OCI-LY7 (cell line): ENCODE measurements around the gene C19orf85. TPM values are rescaled to one million over a fixed set of nuclear protein-coding genes. Genes with fewer than 3 reads are reported as not detected.

Experiments used
- BruUV-seq: library from RNA; stranded (reverse); fragments of 400-500 nt; replicated peaks from 2 replicates; lab custom pipeline; 2021; lab: Mats Ljungman, UMichigan
- CTCF ChIA-PET: fragments of 300-600 bp; sonication (Branson Sonifier 250); formaldehyde crosslinking; loops from one replicate; lab custom pipeline; 2022; ENCODE audit warnings: antibody characterized with exemption; ENCODE audit not compliant: unreplicated experiment; lab: Charles Lee
- POLR2A ChIA-PET: fragments of 300-600 bp; sonication (Branson Sonifier 250); formaldehyde crosslinking; loops from one replicate; lab custom pipeline; 2022; ENCODE audit warnings: antibody characterized with exemption; lab: Charles Lee
- DNase-seq: peaks from one replicate; pipeline ENCODE4 v3.0.0-alpha.2; 2015; ENCODE audit warnings: low spot score
- H2AFZ ChIP-seq: fragments of 200-600 bp; sonication (generic), shearing (Covaris generic); 2 replicates; pipeline ENCODE4 v1.6.1; 2014; ENCODE audit warnings: mild to moderate bottlenecking, antibody characterized with exemption, low read length, moderate library complexity
- H3K27ac ChIP-seq: fragments of 200-600 bp; sonication (generic); 2 replicates; pipeline ENCODE4 v1.5.1; 2014; ENCODE audit warnings: mixed run types, low read depth, mild to moderate bottlenecking, moderate library complexity, low read length, inconsistent platforms; ENCODE audit not compliant: poor library complexity, severe bottlenecking
- H3K36me3 ChIP-seq: fragments of 200-600 bp; sonication (generic); 2 replicates; pipeline ENCODE4 v1.6.1; 2014; ENCODE audit warnings: mild to moderate bottlenecking, antibody characterized with exemption, low read length, moderate library complexity, mixed read lengths; ENCODE audit not compliant: insufficient read depth
- H3K4me1 ChIP-seq: fragments of 200-600 bp; sonication (generic); 2 replicates; pipeline ENCODE4 v1.5.1; 2014; ENCODE audit warnings: mild to moderate bottlenecking, low read length; ENCODE audit not compliant: insufficient read depth, poor library complexity, severe bottlenecking
- H3K4me2 ChIP-seq: fragments of 200-600 bp; sonication (generic); 2 replicates; pipeline ENCODE4 v1.6.1; 2014; ENCODE audit warnings: mild to moderate bottlenecking, low read length
- H3K4me3 ChIP-seq: fragments of 200-600 bp; sonication (generic); 2 replicates; pipeline ENCODE4 v1.5.1; 2014; ENCODE audit warnings: mild to moderate bottlenecking, low read depth, low read length; ENCODE audit not compliant: poor library complexity, severe bottlenecking
- H3K79me2 ChIP-seq: fragments of 200-600 bp; sonication (generic); 2 replicates; pipeline ENCODE4 v1.6.1; 2016; ENCODE audit warnings: low read depth, mild to moderate bottlenecking, low read length, moderate library complexity, mixed read lengths; ENCODE audit not compliant: insufficient read depth
- H3K9me2 ChIP-seq: fragments of 200-600 bp; sonication (generic); 2 replicates; pipeline ENCODE4 v1.6.1; 2016; ENCODE audit warnings: mild to moderate bottlenecking, low read length, mixed read lengths; ENCODE audit not compliant: insufficient read depth
- H3K9me3 ChIP-seq: fragments of 200-600 bp; sonication (generic); 2 replicates; pipeline ENCODE4 v1.6.1; 2014; ENCODE audit warnings: mild to moderate bottlenecking, mixed run types, low read length, mixed read lengths
- H4K20me1 ChIP-seq: fragments of 200-600 bp; sonication (generic); 2 replicates; pipeline ENCODE4 v1.6.1; 2014; ENCODE audit warnings: mild to moderate bottlenecking, antibody characterized with exemption, low read length, moderate library complexity, mixed read lengths; ENCODE audit not compliant: insufficient read depth
- EZH2phosphoT487 ChIP-seq: fragments of 200-600 bp; sonication (generic); IDR thresholded peaks from 2 replicates; pipeline ENCODE4 v1.6.1; 2018; ENCODE audit warnings: low read depth, borderline replicate concordance, mild to moderate bottlenecking, mixed run types, antibody characterized with exemption, low read length, moderate library complexity, mixed read lengths
- intact Hi-C: fragments of 100-400 bp; cut with micrococcal nuclease; formaldehyde crosslinking; loops from one replicate; pipeline ENCODE4 v1.10.0; 2022; ENCODE audit not compliant: unreplicated experiment
- total RNA-seq, 2 experiments: library from RNA; depleted of rRNA in 1 of 2; stranded (reverse); fragments of >200 nt in 1 of 2; shearing (Covaris generic) in 1 of 2; gene quantifications; 2 replicates each; pipeline ENCODE4 v1.2.3, GENCODE V29; 2014 to 2022
- TF ChIP-seq, protein P1 (sequence below): fragments of 200-600 bp; sonication (generic); conservative IDR thresholded peaks from 2 replicates; pipeline ENCODE4 v1.5.1; 2014; ENCODE audit warnings: mild to moderate bottlenecking, antibody characterized with exemption, low read length, moderate library complexity, mixed read lengths

The C19orf85 gene
- total RNA-seq, 2 experiments from 2014 or later = not detected

GRCh38 chr19:55495646-55496349 lies 31.2 kb upstream of the C19orf85 start:
- no peaks in the 10 kb centered on the region for H3K4me1 ChIP-seq
- CTCF ChIA-PET = no interaction called here
- POLR2A ChIA-PET = interaction anchor here (0.6 kb wide), 1 partner anchor 579 kb away, joined by 3 read pairs; no protein-coding TSS in a partner anchor
- H3K4me3 ChIP-seq = no peak overlapping the region
- no peaks in the 10 kb centered on the region for H3K9me3 ChIP-seq
- no peaks in the 10 kb centered on the region for H3K36me3 ChIP-seq
- no peak overlapping the region for H2AFZ ChIP-seq
- no peaks in the 10 kb centered on the region for H3K9me2 ChIP-seq
- intact Hi-C loops = no loop called here
- no TSS peak for BruUV-seq
- H3K79me2 ChIP-seq = no peaks in the 10 kb centered on the region
- no peak for TF ChIP-seq EZH2phosphoT487
- TF ChIP-seq, protein P1, sequence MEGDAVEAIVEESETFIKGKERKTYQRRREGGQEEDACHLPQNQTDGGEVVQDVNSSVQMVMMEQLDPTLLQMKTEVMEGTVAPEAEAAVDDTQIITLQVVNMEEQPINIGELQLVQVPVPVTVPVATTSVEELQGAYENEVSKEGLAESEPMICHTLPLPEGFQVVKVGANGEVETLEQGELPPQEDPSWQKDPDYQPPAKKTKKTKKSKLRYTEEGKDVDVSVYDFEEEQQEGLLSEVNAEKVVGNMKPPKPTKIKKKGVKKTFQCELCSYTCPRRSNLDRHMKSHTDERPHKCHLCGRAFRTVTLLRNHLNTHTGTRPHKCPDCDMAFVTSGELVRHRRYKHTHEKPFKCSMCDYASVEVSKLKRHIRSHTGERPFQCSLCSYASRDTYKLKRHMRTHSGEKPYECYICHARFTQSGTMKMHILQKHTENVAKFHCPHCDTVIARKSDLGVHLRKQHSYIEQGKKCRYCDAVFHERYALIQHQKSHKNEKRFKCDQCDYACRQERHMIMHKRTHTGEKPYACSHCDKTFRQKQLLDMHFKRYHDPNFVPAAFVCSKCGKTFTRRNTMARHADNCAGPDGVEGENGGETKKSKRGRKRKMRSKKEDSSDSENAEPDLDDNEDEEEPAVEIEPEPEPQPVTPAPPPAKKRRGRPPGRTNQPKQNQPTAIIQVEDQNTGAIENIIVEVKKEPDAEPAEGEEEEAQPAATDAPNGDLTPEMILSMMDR = no peak
- DNase-seq = no peak
- no peak overlapping the region for H3K27ac ChIP-seq
- H4K20me1 ChIP-seq = no peaks in the 10 kb centered on the region
- no peak overlapping the region for H3K4me2 ChIP-seq

DNA sequence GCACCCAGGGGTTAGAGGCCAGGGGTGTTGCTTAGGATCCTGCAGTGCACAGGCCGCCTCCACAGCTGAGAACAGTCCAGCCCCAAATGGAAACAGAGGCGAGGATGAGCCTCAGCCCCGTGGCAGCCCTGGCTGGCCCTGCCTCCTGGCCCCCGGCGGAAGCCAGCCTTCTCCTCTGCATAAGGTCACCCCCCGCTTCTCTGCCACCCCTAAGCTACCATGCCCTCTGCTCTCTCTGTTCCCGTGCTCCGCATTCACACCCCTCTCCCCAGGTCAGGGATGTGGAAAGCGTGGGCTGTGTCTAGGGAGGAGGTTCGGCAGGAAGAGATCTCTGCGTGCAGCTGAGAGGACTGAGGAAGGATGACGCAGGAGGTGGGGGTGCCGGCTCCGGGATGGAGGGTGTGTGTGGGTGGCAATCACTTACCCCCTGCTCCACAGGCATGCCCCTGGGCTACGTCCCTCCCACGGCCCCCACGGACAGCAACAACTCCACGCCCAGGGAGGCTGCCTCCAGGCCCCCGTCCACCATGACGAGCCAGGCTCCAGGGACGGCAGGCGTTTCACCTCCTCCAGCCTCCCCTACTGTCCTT lies 29.7 kb upstream of the C19orf85 start:
- Histone ChIP-seq H3K4me1 (no peaks in the 10 kb centered on the region), H2AFZ (no peak overlapping the region), H3K36me3 (no peaks in the 10 kb centered on the region), H3K9me2 (no peaks in the 10 kb centered on the region), H3K9me3 (no peaks in the 10 kb centered on the region), H3K27ac (no peak overlapping the region), H3K4me3 (no peak overlapping the region), H3K4me2 (no peak overlapping the region), H4K20me1 (no peaks in the 10 kb centered on the region), H3K79me2 (no peaks in the 10 kb centered on the region)
- intact Hi-C loops = no loop called here
- POLR2A ChIA-PET = no interaction called here
- no peak for DNase-seq
- CTCF ChIA-PET = no interaction called here
- no TSS peak for BruUV-seq
- TF ChIP-seq EZH2phosphoT487 = no peak
- TF ChIP-seq, protein P1 = no peak

GRCh38 chr19:55493645-55494171 lies 29.2 kb upstream of the C19orf85 start:
- BruUV-seq = no TSS peak
- POLR2A ChIA-PET = no interaction called here
- TF ChIP-seq, protein P1 = no peak
- no peak for TF ChIP-seq EZH2phosphoT487
- Histone ChIP-seq H3K27ac (no peak overlapping the region), H4K20me1 (no peaks in the 10 kb centered on the region), H3K9me3 (no peaks in the 10 kb centered on the region), H3K4me2 (no peak overlapping the region), H2AFZ (no peak overlapping the region), H3K79me2 (no peaks in the 10 kb centered on the region), H3K4me3 (no peak overlapping the region), H3K36me3 (no peaks in the 10 kb centered on the region), H3K4me1 (no peaks in the 10 kb centered on the region), H3K9me2 (no peaks in the 10 kb centered on the region)
- intact Hi-C loops = no loop called here
- CTCF ChIA-PET = no interaction called here
- DNase-seq = no peak
